ENCODE measurements around the gene LRRFIP1. TPM values are rescaled to one million over a fixed set of nuclear protein-coding genes. Genes with fewer than 3 reads are reported as not detected.
A peak's percentile ranks its signal among the peaks of the same experiment; 100 is the strongest.

Gene LRRFIP1
- polyA plus RNA-seq, 1 donor (not counting 4 experiments of a cell fraction or from before 2014, with no cell fraction given), result 115 TPM

DNA sequence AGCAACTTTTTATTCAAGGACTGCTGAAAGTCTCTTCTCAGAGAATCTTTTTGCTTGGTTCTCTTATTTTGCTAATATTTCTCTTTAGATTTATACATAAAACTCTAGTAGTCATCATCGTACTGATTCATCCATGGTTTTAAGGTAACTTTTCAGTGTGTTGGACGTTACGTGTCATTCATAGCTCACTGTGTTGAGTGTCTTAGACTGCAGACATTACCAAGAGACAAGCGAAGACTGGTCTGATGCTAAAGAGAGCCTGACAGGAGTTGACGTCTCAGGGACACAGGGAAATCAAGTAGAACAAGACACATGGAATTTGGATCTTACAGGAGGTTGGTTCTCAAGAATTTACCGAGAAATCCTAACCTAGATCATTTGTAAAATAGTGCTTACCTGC lies 196.7 kb downstream of the LRRFIP1 start:
- peak; percentile 82 for FAIRE-seq
- Histone ChIP-seq H4K20me1 (ENCODE audit: control insufficient read depth, extremely low read depth, insufficient read depth, low read length) (no peaks in the 10 kb centered on the region), H3K79me2 (ENCODE audit: control insufficient read depth, insufficient read depth, low read length) (no peaks in the 10 kb centered on the region), H3K9me3 (ENCODE audit: control insufficient read depth, low read depth, low read length) (no peaks in the 10 kb centered on the region), H3K4me1 (ENCODE audit: control insufficient read depth, extremely low read depth, insufficient read depth, low read length) (peaks cover 12% of the 10 kb centered on the region), H3K36me3 (ENCODE audit: control insufficient read depth in 2 of 2, extremely low read depth in 1 of 2, insufficient read depth in 2 of 2, low read length in 2 of 2) (no peaks in the 10 kb centered on the region), H3K27me3 (ENCODE audit: control insufficient read depth, extremely low read depth, insufficient read depth, low read length) (no peaks in the 10 kb centered on the region), H3K27ac (ENCODE audit: control insufficient read depth, insufficient read depth, low read length) (no peak overlapping the region), H3K4me3 (ENCODE audit: control insufficient read depth in 2 of 3, extremely low read depth in 1 of 3, insufficient read depth in 2 of 3, low read depth in 1 of 3, low read length in 3 of 3) (no peak overlapping the region), H3K4me2 (ENCODE audit: control insufficient read depth, extremely low read depth, insufficient read depth, low read depth, low read length) (peak overlapping the region; percentile 50), H3K9ac (ENCODE audit: control insufficient read depth, extremely low read depth, insufficient read depth, low read length) (no peak overlapping the region), H2AFZ (ENCODE audit: control insufficient read depth, low read length) (peak overlapping the region; percentile 76), H3K9me1 (ENCODE audit: control insufficient read depth, extremely low read depth, insufficient read depth, low read length) (no peaks in the 10 kb centered on the region)
- DNase-seq (ENCODE audit: low read depth, low spot score), result no peak
- TF ChIP-seq EZH2 (IDR thresholded peaks at IDR 0.05; ENCODE audit: low read length), result no peak
- TF ChIP-seq, protein P1, sequence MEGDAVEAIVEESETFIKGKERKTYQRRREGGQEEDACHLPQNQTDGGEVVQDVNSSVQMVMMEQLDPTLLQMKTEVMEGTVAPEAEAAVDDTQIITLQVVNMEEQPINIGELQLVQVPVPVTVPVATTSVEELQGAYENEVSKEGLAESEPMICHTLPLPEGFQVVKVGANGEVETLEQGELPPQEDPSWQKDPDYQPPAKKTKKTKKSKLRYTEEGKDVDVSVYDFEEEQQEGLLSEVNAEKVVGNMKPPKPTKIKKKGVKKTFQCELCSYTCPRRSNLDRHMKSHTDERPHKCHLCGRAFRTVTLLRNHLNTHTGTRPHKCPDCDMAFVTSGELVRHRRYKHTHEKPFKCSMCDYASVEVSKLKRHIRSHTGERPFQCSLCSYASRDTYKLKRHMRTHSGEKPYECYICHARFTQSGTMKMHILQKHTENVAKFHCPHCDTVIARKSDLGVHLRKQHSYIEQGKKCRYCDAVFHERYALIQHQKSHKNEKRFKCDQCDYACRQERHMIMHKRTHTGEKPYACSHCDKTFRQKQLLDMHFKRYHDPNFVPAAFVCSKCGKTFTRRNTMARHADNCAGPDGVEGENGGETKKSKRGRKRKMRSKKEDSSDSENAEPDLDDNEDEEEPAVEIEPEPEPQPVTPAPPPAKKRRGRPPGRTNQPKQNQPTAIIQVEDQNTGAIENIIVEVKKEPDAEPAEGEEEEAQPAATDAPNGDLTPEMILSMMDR (optimal IDR thresholded peaks at IDR 0.05 in 1 of 3, IDR thresholded peaks at IDR 0.05 in 1 of 3, conservative IDR thresholded peaks at IDR 0.05 in 1 of 3; ENCODE audit: extremely low read depth in 1 of 3, insufficient read depth in 2 of 3, low read length in 3 of 3), result no peak
- dilution Hi-C loops (cut with MboI; ENCODE audit: extremely low pct_ligation_motif_present, low sequenced_read_pairs), result no loop called here

DNA sequence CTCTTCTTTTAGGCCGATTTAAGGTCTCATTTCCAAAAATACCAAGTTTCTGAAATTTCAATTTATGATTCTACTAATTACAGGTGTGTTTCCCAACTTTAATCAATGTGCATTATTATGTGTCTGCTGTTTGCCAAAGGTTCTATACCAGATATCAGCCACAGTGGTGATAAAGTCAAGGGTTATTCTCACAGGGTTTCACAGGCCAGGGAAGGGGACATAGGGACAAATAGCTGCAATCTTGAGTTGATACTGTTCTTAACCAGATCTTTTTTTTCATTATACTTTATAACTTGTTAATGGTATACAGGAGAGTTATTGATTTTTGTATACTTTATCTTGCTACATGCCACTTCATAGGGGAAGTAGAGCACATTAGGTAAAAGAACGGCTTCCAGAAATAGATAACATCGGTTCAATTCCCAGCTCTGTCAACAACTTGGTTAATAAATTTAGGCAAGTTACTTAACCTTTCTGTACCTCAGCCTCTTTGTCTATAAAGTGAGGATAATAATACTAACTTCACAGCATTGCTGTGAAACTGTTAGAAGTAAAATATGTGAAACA lies 200.1 kb downstream of the LRRFIP1 start:
- DNase-seq (ENCODE audit: low read depth, low spot score), result no peak
- Histone ChIP-seq H3K9me1 (ENCODE audit: control insufficient read depth, extremely low read depth, insufficient read depth, low read length) (no peaks in the 10 kb centered on the region), H3K4me2 (ENCODE audit: control insufficient read depth, extremely low read depth, insufficient read depth, low read depth, low read length) (no peak overlapping the region), H2AFZ (ENCODE audit: control insufficient read depth, low read length) (no peak overlapping the region), H3K27me3 (ENCODE audit: control insufficient read depth, extremely low read depth, insufficient read depth, low read length) (no peaks in the 10 kb centered on the region), H3K4me1 (ENCODE audit: control insufficient read depth, extremely low read depth, insufficient read depth, low read length) (peaks cover 12% of the 10 kb centered on the region), H3K27ac (ENCODE audit: control insufficient read depth, insufficient read depth, low read length) (no peak overlapping the region), H3K36me3 (ENCODE audit: control insufficient read depth in 2 of 2, extremely low read depth in 1 of 2, insufficient read depth in 2 of 2, low read length in 2 of 2) (no peaks in the 10 kb centered on the region), H3K79me2 (ENCODE audit: control insufficient read depth, insufficient read depth, low read length) (no peaks in the 10 kb centered on the region), H3K9me3 (ENCODE audit: control insufficient read depth, low read depth, low read length) (no peaks in the 10 kb centered on the region), H3K9ac (ENCODE audit: control insufficient read depth, extremely low read depth, insufficient read depth, low read length) (no peak overlapping the region), H4K20me1 (ENCODE audit: control insufficient read depth, extremely low read depth, insufficient read depth, low read length) (no peaks in the 10 kb centered on the region), H3K4me3 (ENCODE audit: control insufficient read depth in 2 of 3, extremely low read depth in 1 of 3, insufficient read depth in 2 of 3, low read depth in 1 of 3, low read length in 3 of 3) (no peak overlapping the region)
- FAIRE-seq, result no peak
- dilution Hi-C loops (cut with MboI; ENCODE audit: extremely low pct_ligation_motif_present, low sequenced_read_pairs), result no loop called here
- TF ChIP-seq, protein P1 (optimal IDR thresholded peaks at IDR 0.05 in 1 of 3, IDR thresholded peaks at IDR 0.05 in 1 of 3, conservative IDR thresholded peaks at IDR 0.05 in 1 of 3; ENCODE audit: extremely low read depth in 1 of 3, insufficient read depth in 2 of 3, low read length in 3 of 3), result no peak
- no peak for TF ChIP-seq EZH2 (IDR thresholded peaks at IDR 0.05; ENCODE audit: low read length)

Other genes with a start within 250 kb of the LRRFIP1 start
- gene COL6A3, start 213.4 kb upstream of the LRRFIP1 start, polyA plus RNA-seq, result 0.01 TPM in 1 of 3 replicates, not detected in the others
- gene MLPH, start 140.3 kb upstream of the LRRFIP1 start, polyA plus RNA-seq, result 0.67 to 1.8 TPM (median 1.0 TPM) in 3 replicates
- not detected in 3 replicates for gene PRLH, start 61.0 kb upstream of the LRRFIP1 start, polyA plus RNA-seq
- gene RAB17, start 36.9 kb upstream of the LRRFIP1 start, polyA plus RNA-seq, result 1.4 to 3.7 TPM (median 2.4 TPM) in 3 replicates
- 0.03 to 0.14 TPM (median 0.08 TPM) in 3 replicates for gene RBM44, start 171.2 kb downstream of the LRRFIP1 start, polyA plus RNA-seq
- gene RAMP1, start 232.0 kb downstream of the LRRFIP1 start, polyA plus RNA-seq, result 0.37 to 2.0 TPM (median 0.69 TPM) in 3 replicates